HG02840 (cell line): ENCODE results near the gene SLC25A53.

ENCODE experiments used
- ATAC-seq: cut with Tn5 transposase; IDR thresholded peaks from one replicate; pipeline ENCODE4 v1.9.1; 2021; ENCODE audit warnings: mild to moderate bottlenecking, moderate library complexity, moderate number of reproducible peaks; ENCODE audit not compliant: unreplicated experiment, low FRiP score

Gene SLC25A53

DNA sequence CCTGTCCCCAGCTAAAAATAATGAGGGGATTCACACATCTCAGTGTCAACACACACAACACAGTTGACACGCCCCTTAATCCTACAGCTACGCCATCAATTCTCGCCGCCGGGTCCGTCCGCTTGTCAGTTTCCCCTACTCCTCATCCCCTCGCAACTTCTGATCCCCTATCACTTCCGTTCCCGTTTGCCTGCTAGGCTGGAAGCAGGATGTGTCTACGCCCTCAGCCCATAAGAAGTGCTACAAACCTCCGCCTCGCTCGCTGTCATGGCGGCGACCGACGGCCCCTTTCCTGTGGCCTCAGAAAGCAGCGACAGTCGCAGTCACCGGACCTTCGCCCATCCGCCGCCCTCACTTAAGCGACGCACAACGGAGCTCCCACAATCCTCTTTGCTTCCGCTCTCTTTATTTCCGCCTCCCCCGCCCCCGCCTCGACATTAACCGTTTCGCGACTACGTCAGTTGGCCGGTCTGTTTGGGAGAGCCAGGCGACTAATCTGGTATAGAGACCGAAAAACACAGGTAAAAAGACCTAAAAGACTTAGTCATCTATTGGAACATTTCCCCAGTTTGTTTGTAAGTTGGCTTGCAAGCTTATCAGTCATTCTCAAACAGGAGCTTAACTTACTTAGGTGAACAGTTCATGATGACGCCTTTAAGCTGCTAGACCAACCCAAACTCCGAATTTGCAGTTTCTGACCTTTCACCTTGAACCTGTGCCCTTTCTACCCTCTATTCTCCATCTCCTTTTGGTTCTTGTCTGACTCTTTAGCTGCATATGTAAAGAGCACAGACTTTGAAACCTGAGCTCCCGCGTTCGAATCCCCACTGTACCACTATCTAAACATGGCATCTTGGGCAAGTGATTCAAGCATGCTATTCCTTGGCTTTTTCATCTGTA, at the start of gene SLC25A53:
Gene SLC25A53 (minus strand): TSS at position 380 of the 900 bp plus-strand sequence. CDS start 51,752 bp downstream, outside the sequence.
- ATAC-seq: peak; percentile 94

- ATAC-seq: no peak
Measured at GRCh38 chrX:104205548-104205947, 48.7 kb upstream of the SLC25A53 start.

GRCh38 chrX:104195489-104196084, 38.8 kb upstream of the SLC25A53 start:
- ATAC-seq: no peak

DNA sequence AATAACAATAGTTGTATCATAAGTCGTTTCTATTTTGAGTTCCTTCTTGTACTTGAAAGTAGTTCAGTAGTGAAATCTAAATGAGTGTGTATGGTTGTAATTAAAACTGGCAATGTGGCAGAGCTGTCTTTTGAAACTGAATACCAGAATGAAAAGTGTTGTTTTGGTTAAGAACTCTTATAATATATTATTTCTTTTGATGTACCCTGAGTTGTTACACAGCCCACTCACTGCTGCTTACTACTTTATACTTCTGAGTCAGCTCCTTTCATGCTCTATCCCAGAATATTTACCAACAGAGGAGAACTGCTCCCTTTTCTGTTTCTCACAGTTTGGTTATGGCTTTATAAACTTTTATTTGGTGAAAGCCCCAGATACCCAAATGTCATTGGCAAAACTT, 38.2 kb upstream of the SLC25A53 start:
- no peak for ATAC-seq

DNA sequence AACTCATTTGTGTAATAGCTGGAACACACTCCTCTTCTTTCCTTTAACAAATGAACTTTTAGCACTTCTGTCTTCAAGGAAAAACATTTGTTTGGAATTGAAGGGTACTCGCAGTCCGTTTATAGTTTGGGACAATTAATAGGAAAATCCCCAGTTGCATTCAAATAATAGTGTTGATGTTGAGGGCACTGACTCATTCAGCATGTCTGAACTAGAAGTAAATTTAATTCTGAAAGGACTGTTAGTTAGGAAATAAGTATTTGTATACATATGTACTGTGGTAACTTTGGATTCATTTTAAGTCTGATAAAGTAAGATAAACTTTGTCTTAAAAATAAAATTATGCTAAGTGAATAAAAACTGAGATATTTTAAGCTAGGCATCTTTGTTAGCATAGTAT, 36.7 kb upstream of the SLC25A53 start:
- ATAC-seq: no peak

DNA sequence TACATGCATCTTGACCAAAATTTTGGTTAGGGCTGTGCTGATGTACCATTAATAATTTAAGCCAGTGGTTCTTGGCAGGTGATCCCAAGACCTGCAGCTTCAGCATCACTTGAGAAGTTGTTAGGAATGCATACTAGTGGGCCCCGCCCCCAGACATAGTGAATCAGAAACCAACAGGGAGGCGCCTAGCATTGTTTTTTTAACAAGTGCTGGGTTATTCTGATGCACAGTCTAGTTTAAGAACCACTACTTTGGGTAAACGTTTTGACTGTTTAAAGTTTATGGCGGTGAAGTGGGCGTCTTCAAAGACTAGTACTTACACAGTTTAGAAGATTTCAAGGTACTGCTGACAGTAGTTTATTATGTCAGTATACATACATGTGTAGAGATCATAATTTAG, 33.0 kb upstream of the SLC25A53 start:
- ATAC-seq: no peak

DNA sequence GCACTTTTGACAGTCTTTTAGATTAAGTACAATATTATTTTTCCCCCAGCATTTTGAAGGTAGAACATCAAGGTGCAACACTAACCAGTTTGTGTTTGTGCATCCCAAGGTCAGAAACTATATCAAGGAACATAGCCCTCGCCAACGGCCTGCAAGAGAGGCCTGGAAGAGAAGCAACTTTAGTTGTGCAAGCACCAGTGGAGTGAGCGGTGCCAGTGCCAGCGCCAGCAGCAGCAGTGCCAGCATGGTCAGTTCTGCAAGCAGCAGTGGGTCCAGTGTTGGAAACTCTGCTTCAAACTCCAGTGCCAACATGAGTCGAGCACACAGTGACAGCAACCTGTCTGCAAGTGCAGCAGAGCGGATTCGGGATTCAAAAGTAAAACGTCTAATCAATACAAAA, 31.1 kb upstream of the SLC25A53 start:
- no peak for ATAC-seq

DNA sequence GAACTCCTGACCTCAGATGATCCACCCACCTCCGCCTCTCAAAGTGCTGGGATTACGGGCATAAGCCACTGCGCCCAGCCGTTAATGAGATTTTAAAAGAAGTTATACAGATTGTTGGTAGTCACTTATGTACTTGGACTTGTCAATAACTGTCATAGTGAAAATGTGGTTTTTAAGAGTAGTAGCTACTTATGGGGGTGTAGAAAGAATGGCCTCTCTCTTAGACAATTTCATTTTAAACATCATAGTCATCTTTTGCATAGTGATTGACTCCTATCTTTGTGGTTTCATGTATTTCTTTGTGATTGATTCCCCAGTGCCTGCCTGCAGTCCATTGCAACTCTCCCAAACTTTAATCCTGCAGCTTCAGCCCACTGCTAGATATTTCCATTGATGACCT, 26.9 kb upstream of the SLC25A53 start:
- no peak for ATAC-seq

DNA sequence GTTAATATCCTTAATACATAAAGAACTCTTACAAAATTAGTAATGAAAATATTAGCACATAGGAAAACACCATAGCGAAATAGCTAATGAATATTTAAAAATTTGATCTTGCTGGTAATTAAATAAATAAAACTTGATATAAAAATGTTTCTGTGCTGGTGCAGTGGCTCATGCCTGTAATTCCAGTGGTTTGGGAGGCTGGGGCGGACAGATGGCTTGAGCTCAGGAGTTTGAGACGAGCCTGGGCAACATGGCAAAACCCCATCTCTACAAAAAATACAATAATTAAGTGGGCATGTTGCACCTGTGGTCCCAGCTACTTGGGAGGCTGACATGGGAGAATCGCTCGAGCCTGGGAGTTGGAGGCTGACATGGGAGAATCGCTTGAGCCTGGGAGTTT, 17.0 kb upstream of the SLC25A53 start:
- ATAC-seq: no peak

GRCh38 chrX:104172788-104173187, 16.0 kb upstream of the SLC25A53 start:
- ATAC-seq: no peak

GRCh38 chrX:104172121-104172520, 15.3 kb upstream of the SLC25A53 start:
- no peak for ATAC-seq

GRCh38 chrX:104168127-104168526, 11.3 kb upstream of the SLC25A53 start:
- ATAC-seq: no peak

DNA sequence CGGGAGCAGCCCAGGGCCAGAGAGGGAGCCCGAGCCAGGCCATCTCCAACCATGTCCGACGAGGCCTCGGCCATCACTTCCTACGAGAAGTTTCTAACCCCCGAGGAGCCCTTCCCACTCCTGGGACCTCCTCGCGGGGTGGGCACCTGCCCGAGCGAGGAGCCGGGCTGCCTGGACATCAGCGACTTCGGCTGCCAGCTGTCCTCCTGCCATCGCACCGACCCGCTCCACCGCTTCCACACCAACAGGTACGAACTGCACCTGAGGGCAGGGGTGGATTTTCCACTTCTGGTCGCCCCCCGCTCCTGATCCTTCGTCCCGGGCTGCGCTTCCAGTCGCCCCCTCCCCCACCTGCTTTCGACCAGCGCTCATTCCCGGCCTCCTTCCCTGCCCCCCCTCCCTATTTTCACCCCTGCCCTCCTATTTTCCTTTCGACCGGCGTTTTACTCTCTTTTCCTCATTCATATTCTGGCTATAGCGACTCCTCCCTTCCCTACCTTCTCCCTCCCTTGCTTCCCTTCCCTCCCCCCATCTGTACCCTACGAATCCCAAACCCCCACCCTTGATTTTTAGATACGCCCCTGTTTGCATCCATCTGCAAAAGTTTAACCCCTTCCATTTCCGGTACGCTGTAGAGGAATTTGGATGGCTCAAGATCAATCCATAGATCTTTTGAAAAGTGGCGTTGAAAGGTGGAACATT, 10.1 kb upstream of the SLC25A53 start:
- ATAC-seq: no peak

DNA sequence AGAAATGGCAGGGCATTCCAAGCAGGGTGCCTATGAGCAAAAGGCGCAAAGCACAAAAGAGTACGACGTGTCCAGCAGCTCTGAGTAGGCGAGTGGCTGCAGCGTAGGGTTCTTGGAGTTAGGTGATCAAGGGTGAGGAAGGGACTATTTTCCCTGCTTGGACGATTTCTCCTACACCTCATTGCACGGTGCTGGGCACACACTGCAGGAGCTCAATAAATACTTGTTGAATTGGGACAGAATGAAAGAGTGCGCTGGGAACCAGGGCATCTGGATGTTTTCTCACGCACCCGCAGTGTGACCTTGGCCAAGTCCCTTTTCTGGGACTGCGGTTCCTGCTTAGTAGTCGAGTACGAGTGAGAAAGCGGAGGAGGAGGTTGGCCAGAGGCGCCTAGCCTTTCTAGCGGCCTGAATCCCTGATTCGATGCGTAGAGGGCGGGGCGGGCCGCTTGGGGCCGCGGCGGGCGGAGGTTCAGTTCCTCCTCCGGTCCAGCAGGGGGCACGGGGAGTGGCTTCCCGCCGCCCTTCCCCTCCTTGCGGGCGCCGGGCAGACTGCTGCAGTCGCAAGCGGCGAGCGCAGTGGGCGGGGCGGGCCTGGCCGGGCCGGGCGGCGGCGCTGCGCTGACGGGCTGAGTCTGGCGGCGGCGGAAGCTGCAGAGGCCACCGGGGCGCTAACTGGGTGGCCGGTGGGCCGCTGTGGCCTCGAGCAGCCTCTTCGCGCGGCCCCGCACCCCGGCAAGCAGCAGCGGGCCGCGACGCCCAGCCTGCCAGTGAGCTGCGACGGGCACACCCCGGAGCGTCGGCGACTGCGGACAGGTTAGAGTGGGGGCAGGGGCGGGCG, 9.3 kb upstream of the SLC25A53 start, which contains the start of gene FAM199X:
Gene FAM199X (plus strand): TSS at position 560 of the 841 bp plus-strand sequence. CDS start 333 bp downstream, outside the sequence.
- ATAC-seq: peak; percentile 94

- ATAC-seq: no peak
Measured at GRCh38 chrX:104151037-104151436, 5.8 kb downstream of the SLC25A53 start.

DNA sequence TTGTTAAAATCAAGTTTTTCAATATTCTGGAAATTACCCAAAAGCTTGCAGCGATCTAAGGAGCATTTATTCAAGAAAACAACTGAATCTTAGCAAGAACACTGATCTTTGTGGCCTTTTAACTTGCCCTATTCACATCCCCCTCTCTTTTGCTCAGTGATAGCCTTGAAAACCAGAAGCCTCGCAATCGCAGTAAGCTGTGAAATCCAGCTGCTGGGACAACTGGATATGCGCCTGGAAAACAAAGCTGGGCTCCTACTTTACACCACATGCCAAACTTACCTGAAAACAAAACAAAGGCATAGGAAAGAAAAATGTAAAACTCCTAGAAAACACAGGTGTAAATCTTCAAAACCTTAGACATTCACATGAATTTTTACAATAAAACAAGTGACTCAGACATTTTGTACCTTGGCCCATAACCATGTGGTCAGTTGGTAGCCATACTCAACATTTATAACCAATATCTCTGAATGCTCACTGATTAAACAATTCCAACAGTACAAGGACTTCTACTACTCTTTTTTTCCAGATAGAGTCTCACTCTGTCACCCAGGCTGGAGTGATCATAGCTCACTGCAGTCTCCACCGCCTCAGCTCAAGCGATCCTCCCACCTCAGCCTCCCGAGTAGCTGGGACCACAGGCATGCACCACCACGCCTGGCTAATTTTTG, 15.6 kb downstream of the SLC25A53 start:
- ATAC-seq: no peak

- no peak for ATAC-seq
Measured at GRCh38 chrX:104137496-104137895, 19.3 kb downstream of the SLC25A53 start.

DNA sequence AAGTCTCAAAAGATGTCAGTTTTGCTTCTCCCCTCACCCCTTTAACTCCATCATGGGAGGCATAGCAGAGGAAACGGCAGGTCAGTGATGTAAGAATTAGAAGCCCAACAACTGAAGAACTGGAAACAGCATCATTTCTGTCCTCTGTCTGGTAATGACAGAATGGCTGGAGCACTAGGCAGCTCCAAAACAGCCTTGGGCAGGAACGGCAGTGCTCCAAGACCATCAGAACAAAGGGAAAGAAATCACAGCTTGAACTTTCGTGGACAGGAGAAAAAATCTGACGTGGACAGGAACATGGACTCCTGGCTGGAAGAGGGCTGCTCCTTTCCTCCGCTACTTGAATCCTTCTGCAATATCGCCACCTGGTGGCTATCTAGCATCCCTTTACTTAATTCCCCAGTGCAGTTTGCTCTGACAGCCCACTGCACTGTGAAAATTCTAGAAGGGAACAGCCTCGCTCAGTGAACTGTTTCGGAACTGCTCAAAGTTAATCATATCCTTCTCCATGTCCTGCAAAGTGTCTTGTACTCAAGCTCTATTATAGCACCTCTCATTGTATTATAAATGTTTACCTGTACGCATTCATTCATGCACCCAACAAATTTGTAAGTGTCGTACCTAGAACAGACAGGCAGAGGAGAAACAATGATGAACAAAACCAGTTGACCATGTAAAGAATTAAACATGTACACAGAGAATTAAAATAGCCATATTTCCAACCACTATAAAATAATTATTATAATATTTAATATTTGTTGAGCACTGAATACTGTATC, 20.4 kb downstream of the SLC25A53 start:
- ATAC-seq: peak; percentile 69

- ATAC-seq: no peak
Measured at GRCh38 chrX:104135677-104136076, 21.1 kb downstream of the SLC25A53 start.
